Right ventricle myocardium inferior (tissue), 1 donor: ENCODE data around the gene TXNIP. TPM values are rescaled to one million over a fixed set of nuclear protein-coding genes. Genes with fewer than 3 reads are reported as not detected.

Experiments
- ATAC-seq: fragments of 200-7000 bp; cut with Tn5 transposase; one replicate; pipeline ENCODE4 v1.9.1; 2020; ENCODE audit warnings: mild to moderate bottlenecking, moderate library complexity
- DNase-seq: peaks from one replicate; pipeline ENCODE4 v3.0.0; 2021; ENCODE audit errors: missing footprints
- intact Hi-C: fragments of 100-400 bp; cut with DNase I; formaldehyde crosslinking; loops from one replicate; pipeline ENCODE4 v1.11.0; 2022
- total RNA-seq: library from RNA; stranded (reverse); fragmentation: NEBNext Ultra II Directional; extraction: Animal tissue kit (Norgen Biotek cat#: 25700); gene quantifications from one replicate; pipeline ENCODE4 v1.2.1, GENCODE V29; 2021
- donor health status: DM: no; HTN: yes; CAD: no; lungs with severe emphysema.

TXNIP gene
- total RNA-seq, 1 donor from 2014 or later = 1,017 TPM

DNA sequence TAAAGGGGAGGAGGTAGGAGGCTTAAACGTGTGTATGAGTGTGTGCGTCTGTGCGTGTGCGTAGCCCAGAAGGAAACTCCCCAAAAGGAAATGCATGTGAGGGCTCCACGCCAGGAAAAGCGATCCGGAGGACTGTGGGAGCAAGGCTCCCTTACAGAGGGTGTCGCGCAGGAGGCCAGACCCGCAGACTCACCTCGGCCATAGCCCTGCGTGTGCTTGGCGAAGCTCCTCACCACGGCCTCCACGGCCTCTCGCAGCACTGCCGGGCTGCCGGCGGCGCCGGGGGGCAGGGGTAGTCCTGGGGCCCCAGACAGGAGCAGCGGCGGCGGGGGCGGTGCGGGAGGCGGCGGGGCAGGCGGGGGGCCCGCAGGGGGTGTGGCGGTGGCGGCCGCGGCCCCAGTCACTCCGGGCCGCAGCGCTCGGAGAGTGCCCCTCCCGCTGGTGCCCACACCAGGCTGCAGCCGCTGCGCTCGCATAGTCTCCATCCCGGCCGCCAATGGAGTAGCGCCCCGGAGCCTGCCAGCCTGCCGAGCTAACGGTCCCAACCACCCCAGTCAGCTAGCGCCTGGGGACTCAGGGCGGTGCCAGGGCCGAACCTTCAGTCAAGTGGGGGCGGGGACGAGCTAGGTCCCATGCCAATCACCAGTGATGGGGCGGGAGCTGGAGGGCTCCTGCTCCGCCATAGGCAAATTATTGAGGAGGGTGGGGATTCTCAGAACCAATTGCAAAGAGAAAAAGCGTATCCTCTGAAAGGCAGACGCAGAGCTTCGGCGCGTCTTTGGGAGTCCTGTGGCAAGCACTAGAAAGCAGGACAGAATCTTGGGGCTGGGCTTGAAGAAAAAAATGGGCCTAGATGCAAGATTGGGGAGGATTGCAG, 38.7 kb downstream of the TXNIP start, which contains the start of gene LIX1L:
TSS of gene LIX1L (minus strand) at position 575 of the 877 bp plus-strand sequence. CDS start at position 485, 90 bp downstream.
- ATAC-seq (peak; percentile 89), DNase-seq (peak; percentile 97)
- intact Hi-C loops = loop anchor here (1.0 to 5.0 kb wide), 2 partner anchors 30 to 40 kb away; partner anchors contain the start of genes PEX11B and RBM8A

DNA sequence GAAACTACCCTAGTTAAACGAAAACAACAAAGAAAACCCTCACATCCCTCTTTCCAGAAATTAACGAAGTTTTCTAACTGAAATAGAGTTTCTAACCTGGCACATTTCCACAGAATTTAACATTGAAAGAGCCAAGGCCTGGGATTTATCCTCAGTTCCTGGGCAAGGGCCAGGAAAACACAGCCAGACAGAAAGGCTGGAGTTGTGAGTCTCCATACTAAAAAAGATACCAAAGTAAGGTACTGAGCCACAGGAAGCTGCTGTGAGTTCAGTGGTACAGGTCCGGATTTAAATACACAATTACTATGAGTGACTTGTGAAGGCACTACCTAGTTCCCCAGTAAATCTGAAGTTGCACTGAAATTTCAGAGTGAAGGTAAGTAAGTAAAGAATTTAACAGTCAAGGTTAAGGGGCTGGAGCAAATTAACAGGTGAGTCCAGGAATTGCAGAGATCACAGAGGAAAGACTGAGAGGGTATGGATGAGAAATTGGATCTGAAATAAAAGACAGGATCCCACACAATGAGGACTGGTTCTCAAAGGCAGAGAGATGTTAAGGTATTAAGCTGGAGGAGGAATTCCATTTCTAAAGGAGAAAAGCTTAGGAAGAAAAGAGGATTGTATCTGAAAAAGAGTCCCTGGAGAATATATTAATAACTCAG, 39.5 kb downstream of the TXNIP start:
- intact Hi-C loops = loop anchor here (5.0 kb wide), 1 partner anchor 40 kb away; the partner anchor contains the start of gene PEX11B
- DNase-seq (no peak), ATAC-seq (no peak)

DNA sequence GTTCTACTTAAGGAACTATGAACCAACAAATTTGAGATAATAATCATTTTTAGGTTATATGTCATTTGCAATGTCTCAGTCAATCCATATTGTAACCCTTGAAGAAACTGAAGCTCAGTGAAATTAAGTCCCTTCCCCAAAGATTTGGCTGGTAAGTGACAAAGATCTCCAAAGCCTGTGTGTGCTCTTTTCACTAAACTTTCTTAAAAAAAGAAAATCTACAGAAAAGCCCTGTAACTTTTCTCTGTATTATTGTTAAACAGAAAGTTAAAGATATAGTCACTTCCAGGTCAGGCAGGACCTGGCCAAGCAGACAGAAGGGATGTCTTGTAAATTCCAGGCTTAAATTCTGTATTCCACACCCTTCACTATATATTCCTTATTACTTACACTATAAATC, 40.0 kb downstream of the TXNIP start:
- no peak for DNase-seq
- no peak for ATAC-seq
- intact Hi-C loops = loop anchor here (5.0 kb wide), 1 partner anchor 39 kb away; the partner anchor contains the start of gene PEX11B

DNA sequence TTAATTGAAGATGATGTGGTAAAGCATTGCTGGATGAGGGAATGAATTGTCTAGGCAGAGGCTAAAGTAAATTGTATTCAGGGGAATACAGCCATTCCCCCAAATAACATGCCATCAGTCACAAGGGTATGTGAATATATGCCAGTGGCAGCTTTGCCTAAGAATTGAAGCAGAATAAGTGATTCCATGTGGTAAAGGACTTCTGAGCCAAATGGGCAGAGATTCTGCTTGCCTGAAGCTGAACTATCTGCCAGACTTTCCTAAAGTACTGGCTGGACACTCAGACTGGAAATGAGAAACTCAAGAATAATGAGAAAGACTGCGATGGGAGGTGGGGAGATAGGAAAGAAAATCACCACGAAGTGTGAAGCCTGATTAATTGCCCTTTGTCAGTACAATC, 40.9 kb downstream of the TXNIP start:
- ATAC-seq = no peak
- intact Hi-C loops = loop anchor here (5.0 kb wide), 1 partner anchor 38 kb away; the partner anchor contains the start of gene PEX11B
- no peak for DNase-seq

DNA sequence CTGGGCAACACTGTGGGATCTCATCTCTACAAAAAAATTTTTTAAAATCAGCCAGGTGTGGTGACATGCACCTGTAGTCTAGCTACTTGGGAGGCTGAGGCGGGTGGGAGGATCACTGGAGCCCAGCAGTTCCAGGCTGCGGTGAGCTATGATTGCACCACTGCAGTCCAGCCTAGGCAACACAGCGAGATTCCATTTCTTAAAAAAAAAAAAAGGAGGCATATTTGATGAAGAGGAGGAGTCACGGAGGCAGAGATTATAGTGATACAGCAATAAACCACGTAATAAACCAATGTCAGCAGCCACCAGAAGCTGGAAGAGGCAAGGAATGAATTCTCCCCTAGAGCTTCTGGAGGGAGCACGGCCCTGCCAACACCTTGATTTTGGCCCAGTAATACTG, 42.5 kb downstream of the TXNIP start:
- DNase-seq (no peak), ATAC-seq (no peak)
- intact Hi-C loops = no loop called here

DNA sequence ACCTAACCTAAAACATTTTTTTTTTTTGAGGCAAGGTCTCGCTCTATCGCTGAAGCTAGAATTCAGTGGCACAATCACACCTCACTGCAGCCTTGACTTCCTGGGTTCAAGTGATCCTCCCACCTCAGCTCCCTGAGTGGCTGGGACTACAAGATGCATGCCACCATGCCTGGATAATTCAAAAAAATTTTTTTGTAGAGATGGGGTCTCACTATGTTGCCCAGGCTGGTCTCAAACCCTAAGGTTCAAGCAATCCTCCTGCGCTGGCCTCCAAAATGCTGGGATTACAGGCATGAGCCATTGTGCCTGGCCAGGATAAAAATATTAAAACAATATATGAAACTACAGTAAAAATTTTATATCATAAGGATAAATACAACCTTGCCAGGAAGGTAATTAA, 43.5 kb downstream of the TXNIP start:
- no peak for ATAC-seq
- DNase-seq = no peak
- intact Hi-C loops = no loop called here

DNA sequence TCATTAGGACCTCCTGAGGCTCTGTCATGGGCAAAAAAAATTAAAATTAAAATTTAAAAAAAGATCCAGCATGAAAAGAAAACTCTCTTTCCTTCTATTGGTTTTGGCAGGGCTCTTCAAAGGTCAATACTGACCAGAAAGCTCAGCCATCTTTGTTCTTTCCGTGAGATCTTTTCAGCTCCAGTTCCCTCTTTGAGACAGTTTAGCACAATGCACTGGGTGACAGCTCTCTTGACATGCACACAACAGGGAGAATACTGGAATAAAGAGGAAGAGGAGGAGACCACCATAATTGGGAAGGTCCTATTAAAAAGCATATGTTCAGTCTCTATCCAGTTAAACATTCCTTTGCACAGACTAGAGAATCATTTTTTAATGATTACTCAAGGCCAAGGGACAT, 44.9 kb downstream of the TXNIP start:
- ATAC-seq = no peak
- intact Hi-C loops = no loop called here

DNA sequence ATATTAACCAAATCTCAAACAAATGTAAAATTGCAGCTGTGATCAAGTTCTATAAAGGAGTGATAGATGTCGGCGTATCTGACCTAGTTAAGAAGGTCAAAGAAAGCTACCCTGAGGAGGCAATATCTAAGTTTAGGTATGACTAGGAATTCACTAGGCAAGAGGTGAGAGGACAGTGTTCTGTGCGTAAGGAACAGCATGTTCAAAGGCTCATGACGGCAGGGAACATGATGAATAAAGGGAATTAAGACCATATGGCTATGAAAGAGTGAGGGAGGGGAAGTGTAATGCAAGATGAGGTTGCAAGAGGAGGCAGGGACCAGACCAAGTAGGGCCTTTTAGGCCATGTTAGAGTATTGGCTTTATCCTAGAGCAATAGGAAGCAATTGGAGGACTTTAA, 47.2 kb downstream of the TXNIP start:
- DNase-seq (no peak), ATAC-seq (peak; percentile 59)
- intact Hi-C loops = loop anchor here (2.0 kb wide), 1 partner anchor 14 kb away; no protein-coding TSS in a partner anchor

More for the DNA sequence above, 44.9 kb downstream of the TXNIP start:
- DNase-seq = no peak

DNA sequence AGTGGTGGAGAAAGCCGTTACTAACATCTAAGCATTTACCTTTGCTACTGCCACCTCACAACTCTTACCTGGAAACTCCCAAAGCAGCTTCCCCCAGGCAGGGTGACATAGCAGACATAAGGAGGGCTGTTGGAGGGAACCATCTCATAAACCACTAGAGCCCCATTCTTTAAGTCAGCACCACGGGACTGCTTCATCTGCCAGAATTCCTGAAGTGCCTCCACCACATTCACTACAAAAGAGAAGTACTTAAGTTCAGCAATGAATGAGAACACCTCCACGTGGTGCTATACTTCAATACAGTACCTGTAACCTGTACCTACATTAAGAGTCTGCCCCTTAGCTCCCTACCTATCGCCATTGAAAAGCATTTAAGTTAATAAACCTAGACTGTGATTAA, 48.8 kb downstream of the TXNIP start:
- ATAC-seq (no peak), DNase-seq (no peak)
- intact Hi-C loops = no loop called here

DNA sequence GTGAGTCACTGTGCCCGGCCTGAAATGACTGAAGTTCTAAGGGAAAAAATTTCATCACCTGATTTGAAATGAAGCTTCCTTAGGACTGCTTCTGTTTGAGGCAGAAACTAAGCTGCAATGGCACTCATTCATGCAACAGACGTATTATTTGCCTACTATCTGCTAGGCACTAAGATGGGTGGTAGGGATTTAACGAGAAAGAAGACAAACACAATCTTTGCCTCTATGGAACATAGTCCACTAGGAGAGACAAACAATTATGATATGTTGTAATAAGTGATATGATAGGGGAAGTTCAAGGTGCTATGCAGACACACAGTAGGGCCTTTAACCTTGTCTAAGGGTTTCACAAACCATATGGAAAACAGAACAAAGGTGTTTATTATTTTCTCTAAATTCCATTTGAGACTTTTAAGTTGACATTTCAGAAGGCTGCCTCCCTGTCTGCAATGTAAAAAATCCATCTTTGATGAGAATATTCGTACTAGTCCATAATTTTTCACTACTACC, 49.8 kb downstream of the TXNIP start:
- ATAC-seq (no peak), DNase-seq (no peak)
- intact Hi-C loops = no loop called here

DNA sequence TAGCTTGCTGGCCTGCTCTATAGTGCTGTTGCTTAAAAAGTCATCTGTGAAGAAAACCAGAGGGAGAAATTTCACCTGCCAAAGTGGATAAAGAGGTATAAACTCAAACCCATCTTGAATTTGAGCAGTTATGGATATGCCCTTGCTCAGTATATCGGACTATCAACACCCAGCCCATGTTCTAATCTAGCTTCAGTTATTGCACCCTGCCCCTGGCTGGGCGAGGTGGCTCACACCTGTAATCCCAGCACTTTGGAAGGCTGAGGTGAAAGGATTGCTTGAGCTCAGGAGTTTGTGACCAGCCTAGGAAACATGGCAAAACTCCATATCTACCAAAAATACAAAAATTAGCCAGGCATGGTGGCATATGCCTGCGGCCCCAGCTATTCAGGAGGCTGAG, 51.8 kb downstream of the TXNIP start:
- DNase-seq (no peak), ATAC-seq (no peak)
- intact Hi-C loops = no loop called here

DNA sequence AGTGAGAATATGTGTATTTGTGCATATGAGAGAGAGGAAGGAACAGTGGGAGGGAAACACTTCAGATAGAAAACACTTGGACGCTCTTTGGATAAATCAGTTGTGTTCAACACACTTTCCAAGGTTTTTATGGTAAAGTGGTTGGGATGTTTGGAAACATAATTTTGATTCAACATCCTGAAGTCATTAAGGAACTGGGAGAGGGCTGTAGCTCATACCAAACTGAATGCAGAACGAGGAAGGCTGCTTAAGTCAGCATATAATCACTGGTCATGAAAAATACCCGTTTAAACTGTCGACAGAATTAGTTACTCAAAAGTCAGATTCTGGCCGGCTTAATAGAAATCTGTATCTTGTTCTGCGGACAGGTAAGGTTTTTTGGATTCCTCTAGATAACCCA, 53.5 kb downstream of the TXNIP start:
- intact Hi-C loops = no loop called here
- DNase-seq (no peak), ATAC-seq (no peak)

Other genes starting within 250 kb of the TXNIP start
- gene RNF115, start 172.5 kb downstream of the TXNIP start, total RNA-seq = 47.9 TPM
- 11.4 TPM for gene POLR3C, start 172.4 kb downstream of the TXNIP start, total RNA-seq
- 3.3 TPM for gene NUDT17, start 150.9 kb downstream of the TXNIP start, total RNA-seq
- gene PIAS3, start 137.5 kb downstream of the TXNIP start, total RNA-seq = 15.7 TPM
- gene ANKRD35, start 110.7 kb downstream of the TXNIP start, total RNA-seq = 1.1 TPM
- 0.73 TPM for gene ITGA10, start 86.5 kb downstream of the TXNIP start, total RNA-seq
- 19.2 TPM for gene PEX11B, start 77.9 kb downstream of the TXNIP start, total RNA-seq
- 63.6 TPM for gene RBM8A, start 69.1 kb downstream of the TXNIP start, total RNA-seq
- gene LIX1L, start 38.6 kb downstream of the TXNIP start, total RNA-seq = 25.8 TPM
- gene ANKRD34A, start 32.0 kb downstream of the TXNIP start, total RNA-seq = 0.62 TPM
- 49.1 TPM for gene POLR3GL, start 31.9 kb downstream of the TXNIP start, total RNA-seq
- 71.0 TPM for gene HJV, start 25.2 kb upstream of the TXNIP start, total RNA-seq
- gene NBPF10, start 148.2 kb upstream of the TXNIP start, total RNA-seq = 0.62 TPM
- 6.6 TPM for gene NOTCH2NLA, start 232.4 kb upstream of the TXNIP start, total RNA-seq